AG08395 (cell line): ENCODE results near the gene MST1.

Experiments used
- DNase-seq: peaks from one replicate; pipeline ENCODE4 v3.0.0; 2012; ENCODE audit warnings: mixed read lengths, low spot score

MST1 gene

GRCh38 chr3:49674497-49674983 lies 14.7 kb downstream of the MST1 start:
- no peak for DNase-seq

DNA sequence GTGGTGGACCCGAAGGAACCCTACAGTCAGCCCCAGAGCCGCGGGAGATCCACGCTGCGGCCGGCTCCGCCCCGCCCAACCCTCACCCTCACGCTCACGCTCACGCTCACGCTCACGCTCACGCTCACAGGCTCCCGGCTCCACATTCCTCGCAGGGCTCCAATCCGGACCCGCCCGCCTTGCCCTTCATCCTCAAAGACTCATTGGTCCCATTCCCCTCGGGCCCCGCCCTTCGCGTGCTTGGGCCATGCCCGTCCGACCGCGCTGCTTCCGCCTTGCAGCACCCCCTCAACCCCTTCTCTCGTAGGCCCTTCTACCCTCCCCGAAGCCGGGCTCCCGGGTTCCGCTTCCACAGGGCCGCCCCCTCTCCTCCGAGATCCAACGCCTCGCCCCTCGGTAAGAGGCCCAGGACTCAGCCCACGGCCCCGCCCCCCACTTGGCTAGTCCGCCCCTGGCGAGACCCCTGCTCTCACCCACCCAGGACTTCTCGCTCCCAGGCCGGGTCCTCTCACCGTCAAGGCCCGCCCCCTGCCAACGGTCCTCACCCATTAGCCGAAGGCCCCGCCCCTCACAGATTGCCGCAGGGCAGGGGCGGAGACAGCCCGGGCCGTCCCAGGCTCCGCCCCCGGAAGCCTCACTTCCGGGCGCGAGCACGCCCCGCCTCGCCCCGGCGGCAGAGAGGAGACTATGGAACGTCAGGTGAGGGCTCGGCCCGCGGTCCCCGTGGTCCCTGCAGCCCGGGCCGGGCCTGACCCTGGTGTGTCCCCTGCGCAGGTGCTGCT lies 15.4 kb downstream of the MST1 start, which contains the start of gene APEH:
Gene APEH, plus strand, starts transcription at position 637 of the 782 bp plus-strand sequence. Its CDS starts 51 bp downstream, at position 688.
- DNase-seq, result peak; percentile 98

DNA sequence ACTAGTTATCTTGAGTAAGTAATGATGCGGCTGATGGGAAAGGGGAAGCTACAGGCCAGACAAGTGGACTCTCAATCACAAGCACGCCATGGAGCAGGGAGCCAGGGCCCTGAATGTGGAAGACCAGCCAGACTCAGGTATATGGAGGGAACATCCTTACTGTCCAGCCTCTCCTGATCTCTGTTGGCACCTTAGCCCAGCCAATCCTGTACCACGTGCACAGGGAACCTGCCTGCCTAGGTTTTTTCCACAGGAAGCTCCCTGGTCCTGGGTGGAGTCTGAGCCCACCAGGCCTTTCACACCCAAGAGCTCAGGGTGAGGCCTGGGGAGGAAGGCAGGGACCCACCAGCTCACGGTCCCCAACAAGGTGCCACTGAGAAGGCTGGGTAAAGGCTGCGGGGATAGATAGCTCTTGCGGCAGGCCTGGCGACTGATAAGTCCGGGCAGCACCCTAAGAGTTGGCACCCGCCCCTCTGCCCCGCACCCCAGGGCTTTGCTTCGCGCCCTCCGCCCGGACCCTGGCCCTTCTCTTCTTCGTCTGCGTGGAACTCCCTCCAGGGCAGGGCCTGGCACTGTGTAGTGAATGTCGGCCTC lies 16.1 kb downstream of the MST1 start:
- DNase-seq, result no peak

DNA sequence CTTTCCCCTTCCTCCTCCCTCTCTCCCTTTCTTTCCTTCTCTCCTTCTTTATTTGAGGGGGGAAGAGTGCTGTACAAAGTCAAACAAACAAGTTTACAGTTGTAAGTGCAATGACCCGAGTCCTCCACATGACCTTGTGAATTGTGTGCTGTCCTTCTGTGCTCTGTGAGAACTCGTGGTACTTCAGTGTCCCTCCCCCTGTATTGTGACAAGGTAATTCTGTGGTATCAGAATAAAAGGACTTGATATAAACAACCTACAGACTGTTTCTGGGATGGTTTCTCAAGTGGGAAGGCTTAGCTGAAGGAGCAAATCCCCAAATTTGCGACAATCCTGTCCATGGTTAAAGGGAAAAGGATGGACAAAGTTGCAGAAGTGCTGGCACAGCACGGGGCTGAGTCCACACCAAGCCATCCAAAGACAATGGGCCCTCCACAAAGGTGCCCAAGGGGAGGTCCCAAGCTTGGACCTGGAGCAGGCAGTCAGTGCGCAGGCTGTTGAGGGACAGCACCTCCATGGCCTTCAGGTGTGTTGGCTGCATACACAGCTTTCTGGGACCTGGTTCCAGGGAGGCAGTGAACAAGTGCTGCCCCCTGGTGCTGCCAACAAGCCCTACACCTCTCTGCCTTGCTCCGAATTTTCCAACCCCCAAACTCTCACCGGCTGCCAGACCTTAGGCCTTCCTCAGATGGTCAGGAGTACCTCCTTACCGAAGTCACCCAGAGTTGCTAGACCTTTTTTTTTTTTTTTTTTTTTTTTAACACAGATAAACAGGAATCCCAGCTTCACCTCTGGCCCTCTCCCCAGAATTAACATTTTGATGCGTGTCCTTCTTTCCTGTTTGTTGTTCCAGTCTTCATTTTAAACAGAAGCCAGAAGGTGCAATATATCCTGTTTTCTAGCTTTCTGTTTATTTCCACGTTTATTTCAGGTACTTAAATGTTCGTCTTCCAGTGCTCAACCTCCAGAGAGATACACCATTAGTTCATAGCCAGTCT lies 17.7 kb downstream of the MST1 start:
- DNase-seq, result peak; percentile 76

DNA sequence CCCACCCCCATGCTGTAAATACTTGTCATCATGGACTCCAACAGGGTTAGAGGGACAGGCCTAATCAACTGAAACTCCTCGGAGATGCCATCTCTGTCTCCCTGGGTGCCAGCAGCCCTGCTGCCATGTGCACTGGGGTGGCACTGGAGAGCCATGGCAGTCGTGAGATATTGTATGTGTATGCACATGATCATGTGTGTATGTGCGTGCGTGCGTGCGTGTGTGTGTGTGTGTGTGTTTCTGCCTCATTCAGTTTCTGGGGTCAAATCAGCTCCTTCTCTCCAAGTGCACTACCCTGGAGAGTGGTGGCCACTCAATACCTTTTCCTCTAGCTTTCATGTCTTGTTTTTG lies 18.4 kb downstream of the MST1 start:
- no peak for DNase-seq

- no peak for DNase-seq
These were observed 19.9 kb downstream of the MST1 start for GRCh38 chr3:49669352-49669751.

GRCh38 chr3:49668861-49669260 lies 20.4 kb downstream of the MST1 start:
- DNase-seq, result peak; percentile 13

GRCh38 chr3:49668414-49668797 lies 20.9 kb downstream of the MST1 start:
- no peak for DNase-seq

DNA sequence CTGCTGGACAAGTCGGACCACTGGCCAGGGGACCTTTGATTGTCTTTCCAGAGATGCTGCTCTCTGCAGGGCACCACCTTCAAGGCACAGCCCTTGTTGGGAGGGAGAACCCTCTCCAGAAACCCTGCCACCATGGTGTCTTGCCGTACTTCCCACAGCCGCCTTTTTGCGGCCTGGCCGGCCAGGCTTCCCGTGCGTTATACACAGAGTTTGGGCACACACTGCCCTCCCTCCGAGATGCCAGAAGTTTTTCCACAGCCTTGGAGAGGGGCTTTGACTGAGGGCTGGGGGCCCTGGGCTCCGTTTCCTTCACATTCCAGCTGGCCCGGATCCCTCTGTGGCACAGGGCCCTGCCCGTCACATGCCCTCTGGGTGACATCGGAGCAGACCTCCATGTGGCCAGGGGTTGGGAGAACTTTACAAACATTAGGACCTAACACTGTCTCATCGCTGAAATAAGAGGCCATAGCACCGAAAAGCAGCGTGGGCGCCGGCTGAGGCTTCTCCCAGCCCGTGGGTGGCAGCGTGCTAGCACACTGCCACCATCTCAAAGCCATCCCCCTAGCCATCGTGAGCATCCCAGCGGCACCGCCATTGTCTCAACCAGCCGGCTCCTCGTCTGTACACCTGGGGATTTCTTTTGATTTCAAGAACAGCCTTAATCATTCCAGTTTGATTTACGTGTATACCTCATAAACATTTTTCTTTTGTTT lies 21.4 kb downstream of the MST1 start:
- no peak for DNase-seq

DNA sequence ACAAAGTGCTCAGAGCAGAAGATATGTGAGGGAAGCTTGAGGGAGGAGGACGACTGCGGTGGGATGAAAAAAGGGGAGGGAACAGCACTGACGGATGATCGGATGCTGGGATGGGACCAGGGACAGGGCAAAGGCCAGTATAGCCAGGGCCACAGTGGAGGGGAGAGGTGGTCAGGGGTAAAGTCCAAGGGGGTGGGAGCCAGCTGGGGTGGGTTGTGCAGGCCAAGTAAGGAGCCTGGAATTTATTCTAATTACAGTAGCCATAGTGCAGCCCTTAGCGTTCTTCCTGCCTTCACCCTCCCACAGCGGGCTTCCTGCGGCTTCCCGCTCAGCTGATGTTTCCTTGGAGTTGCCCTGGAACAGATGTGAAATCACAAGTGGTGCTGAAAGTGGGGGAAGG lies 22.7 kb downstream of the MST1 start:
- peak; percentile 30 for DNase-seq

DNA sequence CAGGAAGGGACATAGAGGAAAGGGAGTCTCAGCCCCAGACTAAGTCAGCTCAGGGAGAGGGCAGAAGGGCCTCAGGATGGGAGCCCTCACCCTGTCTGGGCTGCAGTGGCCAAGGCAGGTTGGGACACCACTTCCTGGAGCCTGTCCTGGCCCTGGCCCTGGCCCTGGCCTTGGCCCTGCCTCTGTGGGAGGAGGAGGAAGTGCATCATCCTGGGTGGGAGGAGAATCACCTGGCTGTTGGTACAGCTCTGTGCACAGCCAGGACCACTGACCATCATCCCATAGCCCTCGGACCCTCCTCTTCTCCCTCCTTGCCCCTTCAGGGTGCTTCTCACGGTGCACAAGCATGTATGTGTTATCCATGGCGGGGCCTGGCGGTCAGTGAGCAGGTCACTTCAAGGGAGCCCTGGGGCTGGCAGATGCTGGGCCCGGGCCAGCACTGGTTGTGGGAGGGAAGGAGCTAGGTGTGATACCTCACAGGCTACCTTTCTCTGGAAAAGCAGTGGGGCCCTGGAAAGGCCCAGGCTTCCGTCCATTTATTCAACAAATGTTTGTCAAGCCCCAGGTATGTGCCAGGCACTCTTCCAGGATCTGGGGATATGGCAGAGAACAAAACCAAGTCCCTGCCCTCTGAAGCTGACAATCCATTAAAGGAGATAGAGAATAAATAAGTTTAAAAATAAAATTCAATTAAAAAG lies 23.3 kb downstream of the MST1 start:
- no peak for DNase-seq

DNA sequence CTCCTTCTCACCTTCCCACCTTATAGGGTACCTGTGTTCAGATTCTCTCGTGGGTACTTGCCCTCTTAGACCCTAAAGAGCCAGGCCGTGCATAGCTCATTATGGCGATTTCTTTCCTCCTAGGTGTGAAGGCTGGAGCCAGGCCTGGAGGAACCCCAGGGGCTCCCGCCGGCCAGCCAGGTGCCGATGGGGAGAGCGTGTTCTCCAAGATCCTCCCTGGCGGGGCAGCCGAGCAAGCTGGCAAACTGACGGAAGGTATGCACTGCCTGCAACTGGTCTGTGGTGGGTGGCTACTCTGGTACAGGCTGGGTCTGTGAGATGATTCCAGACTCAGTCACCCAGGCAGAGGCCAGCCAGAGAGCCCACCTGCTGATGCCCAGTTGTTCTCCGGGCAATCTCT lies 25.0 kb downstream of the MST1 start:
- no peak for DNase-seq

- no peak for DNase-seq
These were observed 25.4 kb downstream of the MST1 start for GRCh38 chr3:49663831-49664230.

DNA sequence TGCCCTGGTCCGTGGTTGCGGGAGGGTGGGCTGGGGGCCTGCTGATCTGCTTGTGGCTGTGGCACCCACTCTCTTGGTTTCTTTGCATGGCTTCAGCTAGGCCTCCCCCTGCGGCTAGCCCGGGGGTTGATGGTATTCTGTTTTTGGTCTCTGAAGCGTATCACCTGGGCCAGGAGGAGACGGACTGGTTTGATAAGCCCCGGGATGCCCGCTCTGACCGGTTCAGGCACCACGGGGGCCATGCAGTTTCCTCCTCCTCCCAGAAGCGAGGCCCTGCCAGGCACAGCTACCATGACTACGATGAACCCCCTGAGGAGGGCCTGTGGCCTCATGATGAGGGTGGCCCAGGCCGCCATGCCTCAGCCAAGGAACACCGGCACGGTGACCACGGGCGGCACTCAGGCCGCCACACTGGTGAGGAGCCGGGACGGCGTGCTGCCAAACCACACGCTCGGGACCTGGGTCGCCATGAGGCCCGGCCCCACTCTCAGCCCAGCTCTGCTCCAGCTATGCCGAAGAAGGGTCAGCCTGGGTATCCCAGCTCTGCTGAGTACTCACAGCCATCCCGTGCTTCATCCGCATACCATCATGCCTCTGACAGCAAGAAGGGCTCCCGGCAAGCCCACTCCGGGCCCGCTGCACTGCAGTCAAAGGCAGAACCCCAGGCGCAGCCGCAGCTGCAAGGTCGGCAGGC lies 26.4 kb downstream of the MST1 start:
- no peak for DNase-seq

DNA sequence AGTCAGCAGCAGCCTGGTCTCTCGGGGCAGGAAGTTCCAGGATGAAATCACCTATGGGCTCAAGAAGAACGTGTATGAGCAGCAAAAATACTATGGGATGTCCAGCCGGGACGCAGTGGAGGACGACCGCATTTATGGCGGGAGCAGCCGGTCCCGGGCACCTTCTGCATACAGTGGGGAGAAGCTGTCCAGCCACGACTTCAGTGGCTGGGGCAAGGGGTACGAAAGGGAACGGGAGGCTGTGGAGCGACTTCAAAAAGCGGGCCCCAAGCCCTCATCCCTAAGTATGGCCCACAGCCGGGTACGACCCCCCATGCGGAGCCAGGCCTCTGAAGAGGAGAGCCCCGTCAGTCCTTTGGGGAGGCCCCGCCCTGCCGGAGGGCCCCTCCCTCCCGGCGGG lies 27.3 kb downstream of the MST1 start:
- DNase-seq, result no peak

DNA sequence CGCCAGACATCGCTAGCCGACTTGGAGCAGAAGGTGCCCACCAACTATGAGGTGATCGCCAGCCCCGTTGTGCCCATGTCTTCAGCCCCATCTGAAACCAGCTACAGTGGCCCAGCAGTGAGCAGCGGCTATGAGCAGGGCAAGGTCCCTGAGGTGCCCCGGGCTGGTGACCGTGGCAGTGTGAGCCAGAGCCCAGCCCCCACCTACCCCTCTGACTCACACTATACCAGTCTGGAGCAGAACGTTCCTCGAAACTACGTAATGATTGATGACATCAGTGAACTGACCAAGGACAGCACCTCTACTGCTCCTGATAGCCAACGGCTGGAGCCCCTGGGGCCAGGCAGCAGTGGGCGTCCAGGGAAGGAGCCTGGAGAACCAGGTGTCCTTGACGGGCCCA lies 28.0 kb downstream of the MST1 start:
- DNase-seq, result no peak

DNA sequence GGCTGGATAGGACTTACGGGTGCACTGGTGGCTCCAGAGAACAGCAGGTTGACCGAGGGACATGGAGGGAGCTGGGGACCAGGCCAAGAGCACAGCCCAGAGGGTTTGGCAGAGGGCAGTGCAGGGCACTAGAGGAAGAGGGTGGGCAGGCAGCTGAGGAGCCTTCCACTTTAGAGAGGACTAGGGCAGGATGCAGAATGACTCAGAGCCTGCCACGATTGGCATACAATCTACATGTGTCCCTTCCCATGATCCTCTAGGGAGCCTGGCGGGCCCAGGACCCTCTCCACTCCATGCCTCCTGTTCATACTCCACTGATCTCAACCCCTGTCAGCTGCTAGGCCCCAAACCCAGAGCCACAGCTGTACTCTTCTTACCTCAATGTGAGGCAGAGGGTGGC lies 29.5 kb downstream of the MST1 start:
- no peak for DNase-seq

DNA sequence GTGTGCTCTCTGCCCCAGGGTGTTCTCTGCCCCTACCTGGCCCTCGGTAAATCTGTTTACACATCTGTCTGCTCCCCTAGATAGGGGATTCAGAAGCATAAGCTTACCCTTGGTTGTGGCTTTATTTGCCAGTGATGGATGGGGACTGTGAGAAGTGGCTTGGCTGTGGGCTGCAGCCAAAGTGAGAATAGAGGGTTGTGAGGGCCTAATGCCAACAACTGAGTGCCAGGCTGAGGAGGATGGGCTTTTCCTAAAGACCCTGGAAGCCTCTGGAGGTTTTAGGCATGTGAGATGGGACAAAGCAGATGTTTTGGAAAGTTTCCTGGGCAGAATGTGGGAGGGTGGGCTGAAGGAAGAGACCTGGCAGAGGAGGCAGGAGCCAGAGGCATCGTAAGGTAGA lies 30.6 kb downstream of the MST1 start:
- no peak for DNase-seq

- DNase-seq, result no peak
These were observed 31.9 kb downstream of the MST1 start for GRCh38 chr3:49657208-49657915.

DNA sequence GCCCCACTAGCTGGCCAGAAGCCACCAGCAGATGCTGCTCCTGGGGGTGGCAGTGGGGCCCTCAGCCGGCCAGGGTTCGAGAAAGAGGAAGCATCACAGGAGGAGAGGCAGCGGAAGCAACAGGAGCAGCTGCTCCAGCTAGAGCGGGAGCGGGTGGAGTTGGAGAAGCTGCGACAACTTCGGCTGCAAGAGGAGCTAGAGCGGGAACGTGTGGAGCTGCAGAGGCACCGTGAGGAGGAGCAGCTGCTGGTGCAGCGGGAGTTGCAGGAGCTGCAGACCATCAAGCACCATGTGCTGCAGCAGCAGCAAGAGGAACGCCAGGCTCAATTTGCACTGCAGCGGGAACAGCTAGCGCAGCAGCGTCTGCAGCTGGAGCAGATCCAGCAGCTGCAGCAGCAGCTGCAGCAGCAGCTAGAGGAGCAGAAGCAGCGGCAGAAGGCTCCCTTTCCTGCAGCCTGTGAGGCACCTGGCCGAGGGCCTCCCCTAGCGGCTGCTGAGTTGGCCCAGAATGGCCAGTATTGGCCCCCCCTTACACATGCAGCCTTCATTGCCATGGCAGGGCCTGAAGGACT lies 32.6 kb downstream of the MST1 start:
- peak; percentile 46 for DNase-seq
